Right lobe of liver (tissue), 6 donors: ENCODE results near the gene NSD1. TPM values are rescaled to one million over a fixed set of nuclear protein-coding genes. Genes with fewer than 3 reads are reported as not detected.

Experiments used
- ATAC-seq, 4 donors: fragments of 200-7000 bp; cut with Tn5 transposase; one replicate each; pipeline ENCODE4 v1.9.1; 2020; ENCODE audit warnings: mild to moderate bottlenecking in 4 of 4, moderate library complexity in 4 of 4
- DNase-seq, 3 donors: peaks; one replicate each; pipeline ENCODE4 v3.0.0-alpha.2; 2020
- H3K27ac ChIP-seq, 3 donors: fragments of 200-600 bp; one replicate each; pipeline ENCODE4 v1.8.0; 2022
- H3K27me3 ChIP-seq, 2 donors: fragments of 200-600 bp; one replicate each; pipeline ENCODE4 v1.8.0; 2022
- H3K36me3 ChIP-seq, 4 donors: fragments of 200-600 bp; sonication (generic) in 1 of 4; one replicate each; pipeline versions ENCODE4 v1.5.1 to v1.8.0; 2017 to 2022; ENCODE audit warnings: control low read depth in 1 of 4
- H3K4me1 ChIP-seq, 4 donors: fragments of 200-600 bp; sonication (generic) in 1 of 4; one replicate each; pipeline versions ENCODE4 v1.5.1 to v1.8.0; 2017 to 2022; ENCODE audit warnings: control low read depth in 1 of 4
- H3K4me3 ChIP-seq, 3 donors: fragments of 200-600 bp; one replicate each; pipeline ENCODE4 v1.8.0; 2022
- H3K9me3 ChIP-seq, 4 donors: fragments of 200-600 bp; sonication (generic) in 1 of 4; one replicate each; pipeline versions ENCODE4 v1.5.1 to v1.8.0; 2017 to 2022; ENCODE audit warnings: control low read depth in 1 of 4
- CTCF ChIP-seq, 4 donors: fragments of 200-600 bp in 3 of 4; fragments of 450-650 bp in 1 of 4; IDR thresholded peaks; one replicate each; pipeline versions ENCODE4 v1.5.1 to v1.8.0; 2016 to 2022; ENCODE audit warnings: antibody characterized with exemption in 4 of 4, mild to moderate bottlenecking in 2 of 4
- POLR2A ChIP-seq: fragments of 450-650 bp; IDR thresholded peaks from one replicate; pipeline ENCODE4 v1.6.1; 2017; ENCODE audit warnings: antibody characterized with exemption, mild to moderate bottlenecking
- WGBS: methylation state at CpG from one replicate; pipeline ENCODE4 v1.1.6; 2018; ENCODE audit warnings: low coverage, low lambda C conversion rate; ENCODE audit not compliant: insufficient coverage; ENCODE audit errors: missing lambda C conversion rate; 5-methylcytosine and 5-hydroxymethylcytosine counted together
- intact Hi-C, 2 donors: fragments of 100-400 bp; cut with DNase I; formaldehyde crosslinking; loops; one replicate each; pipeline versions ENCODE4 v1.11.2 to v1.14.1; 2022
- total RNA-seq, 6 experiments: library from RNA; depleted of rRNA in 2 of 6; stranded (reverse); fragments of >200 nt in 2 of 6; fragmentation: NEBNext Ultra II Directional in 3 of 6; extraction: Animal tissue kit (Norgen Biotek cat#: 25700) in 3 of 6; gene quantifications; one replicate each; pipeline versions ENCODE4 v1.1.0 to v1.2.4, GENCODE V29; 2016 to 2023
- donor health status: DM: no; HTN: yes; CAD: no.
- donor health status: DM: no; HTN: no; CAD: no.
- donor health status: DM: no; HTN: no; CAD: no.
- donor health status: DM: no; HTN: yes; CAD: no.
- donor health status: DM: no; HTN: yes; CAD: no.

NSD1 gene
- total RNA-seq, 6 experiments from 2014 or later, result 13.1 to 33.1 (median 23.6) TPM

DNA sequence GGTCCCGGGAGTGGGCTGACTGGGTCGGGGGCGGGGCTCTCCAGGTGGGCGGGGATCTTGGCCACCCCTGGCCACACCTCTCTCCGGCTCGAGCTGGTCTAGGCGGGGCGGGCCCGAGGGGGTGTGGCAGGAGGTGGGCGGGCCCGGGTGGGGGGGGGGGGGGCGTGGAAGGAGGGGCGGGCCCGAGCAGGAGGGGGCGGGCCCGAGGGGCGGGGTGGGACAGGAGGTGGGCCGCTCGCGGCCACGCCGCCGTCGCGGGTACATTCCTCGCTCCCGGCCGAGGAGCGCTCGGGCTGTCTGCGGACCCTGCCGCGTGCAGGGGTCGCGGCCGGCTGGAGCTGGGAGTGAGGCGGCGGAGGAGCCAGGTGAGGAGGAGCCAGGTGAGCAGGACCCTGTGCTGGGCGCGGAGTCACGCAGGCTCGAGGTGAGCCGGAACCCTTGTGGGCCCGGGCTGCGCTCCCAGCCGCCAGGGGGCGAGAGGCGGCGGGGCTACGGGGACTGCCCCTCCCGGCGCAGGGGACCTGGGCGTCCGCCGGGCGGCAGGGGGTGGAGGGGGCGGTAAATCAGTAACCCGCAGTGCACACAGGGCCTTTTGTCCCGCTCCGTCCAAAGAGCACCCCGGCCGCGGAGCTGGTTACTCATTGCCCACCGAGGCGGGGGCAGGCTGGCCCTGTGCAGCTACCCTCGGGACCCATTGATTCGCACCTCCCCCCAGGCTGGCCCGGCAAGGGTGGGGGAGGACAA, 46.7 kb upstream of the NSD1 start, which contains the start of gene FGFR4:
Gene FGFR4 (plus strand): TSS at position 262 of the 744 bp plus-strand sequence. CDS start 2,688 bp downstream, outside the sequence.
- Histone ChIP-seq H3K9me3 (no peaks in the 10 kb centered on the region), H3K27me3 (no peaks in the 10 kb centered on the region), H3K4me1 (peaks cover 0 to 27% (median 12%) of the 10 kb centered on the region in 4 donors), H3K36me3 (peaks cover 0 to 14% (median 5%) of the 10 kb centered on the region in 4 donors), H3K4me3 (peak within 1 kb of the TSS; percentile 60 to 75 (median 68)), H3K27ac (peak within 1 kb of the TSS; percentile 64 to 89 (median 78))
- ATAC-seq, result peak; percentile 86 to 93 (median 88)
- TF ChIP-seq POLR2A, result peak; percentile 71
- peak; percentile 90 to 99 (median 96) for TF ChIP-seq CTCF (IDR thresholded peaks at IDR 0.05)
- DNase-seq, result peak; percentile 93 to 97 (median 97)
- WGBS, result 0% methylated on average over 3 of the region's 68 CpGs
- intact Hi-C loops, result no loop called here

GRCh38 chr5:177087398-177088005, 46.1 kb upstream of the NSD1 start:
- peak overlapping the region; percentile 64 to 89 (median 78) for H3K27ac ChIP-seq
- H3K36me3 ChIP-seq, result peaks cover 0 to 18% (median 5%) of the 10 kb centered on the region in 4 donors
- ATAC-seq (peak; percentile 0 to 3 (median 2)), DNase-seq (no peak)
- H3K9me3 ChIP-seq, result no peaks in the 10 kb centered on the region
- H3K4me1 ChIP-seq, result peaks cover 0 to 27% (median 12%) of the 10 kb centered on the region in 4 donors
- H3K27me3 ChIP-seq, result no peaks in the 10 kb centered on the region
- H3K4me3 ChIP-seq, result peak overlapping the region; percentile 60 to 75 (median 68)
- WGBS, result 23% methylated on average over 8 of the region's 23 CpGs
- intact Hi-C loops, result no loop called here
- TF ChIP-seq CTCF (IDR thresholded peaks at IDR 0.05) (no peak), POLR2A (no peak)

DNA sequence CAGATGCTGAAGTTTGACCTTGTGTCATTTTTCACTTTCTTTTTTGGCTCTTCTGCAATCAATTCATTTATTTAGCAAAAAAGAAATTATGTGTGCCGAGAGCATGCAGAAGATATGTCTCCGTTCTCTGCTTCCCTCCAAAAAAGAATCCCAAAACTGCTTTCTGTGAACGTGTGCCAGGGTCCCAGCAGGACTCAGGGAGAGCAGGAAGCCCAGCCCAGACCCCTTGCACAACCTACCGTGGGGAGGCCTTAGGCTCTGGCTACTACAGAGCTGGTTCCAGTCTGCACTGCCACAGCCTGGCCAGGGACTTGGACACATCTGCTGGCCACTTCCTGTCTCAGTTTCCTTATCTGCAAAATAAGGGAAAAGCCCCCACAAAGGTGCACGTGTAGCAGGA, 44.4 kb upstream of the NSD1 start:
- H3K4me3 ChIP-seq, result peak overlapping the region in 1 of 3 donors; percentile 68
- intact Hi-C loops, result no loop called here
- ATAC-seq, result no peak
- no peaks in the 10 kb centered on the region for H3K9me3 ChIP-seq
- no peak for TF ChIP-seq CTCF (IDR thresholded peaks at IDR 0.05)
- TF ChIP-seq POLR2A, result no peak
- 11% methylated on average over 5 of the region's 5 CpGs for WGBS
- H3K36me3 ChIP-seq, result peaks cover 0 to 25% (median 6%) of the 10 kb centered on the region in 4 donors
- no peaks in the 10 kb centered on the region for H3K27me3 ChIP-seq
- H3K4me1 ChIP-seq, result peaks cover 0 to 37% (median 15%) of the 10 kb centered on the region in 4 donors
- DNase-seq, result no peak
- H3K27ac ChIP-seq, result peak overlapping the region in 2 of 3 donors; percentile 32 to 89

DNA sequence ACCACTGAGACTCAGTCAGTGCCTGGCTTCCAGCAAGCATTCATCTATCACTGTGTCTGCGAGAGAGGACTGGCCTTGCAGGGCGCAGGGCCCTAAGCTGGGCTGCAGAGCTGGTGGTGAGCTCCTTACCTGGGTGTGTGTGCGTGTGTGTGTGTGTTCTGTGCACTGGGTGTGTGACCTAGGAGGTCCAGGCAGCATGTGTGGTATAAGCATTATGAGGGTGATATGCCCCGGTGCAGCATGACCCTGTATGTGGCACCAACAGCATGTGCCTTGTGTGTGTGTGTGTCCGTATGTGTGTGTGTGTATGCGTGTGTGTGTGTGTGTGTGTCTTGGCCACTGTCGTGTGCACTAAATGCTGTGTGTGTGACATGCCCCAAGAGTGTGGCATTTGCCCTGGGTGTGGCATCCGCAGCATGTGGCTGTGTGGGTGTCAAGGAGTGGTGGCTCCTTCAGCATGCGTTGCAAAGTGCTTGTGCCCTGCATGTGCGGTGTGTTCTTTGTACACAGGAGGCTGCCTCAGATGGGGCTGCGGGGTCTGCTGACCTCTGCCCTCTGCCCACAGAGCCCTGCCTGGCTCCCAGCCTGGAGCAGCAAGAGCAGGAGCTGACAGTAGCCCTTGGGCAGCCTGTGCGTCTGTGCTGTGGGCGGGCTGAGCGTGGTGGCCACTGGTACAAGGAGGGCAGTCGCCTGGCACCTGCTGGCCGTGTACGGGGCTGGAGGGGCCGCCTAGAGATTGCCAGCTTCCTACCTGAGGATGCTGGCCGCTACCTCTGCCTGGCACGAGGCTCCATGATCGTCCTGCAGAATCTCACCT, 43.5 kb upstream of the NSD1 start:
- H3K4me3 ChIP-seq, result no peak overlapping the region
- H3K27ac ChIP-seq, result peak overlapping the region in 1 of 3 donors; percentile 89
- H3K36me3 ChIP-seq, result peaks cover 0 to 25% (median 6%) of the 10 kb centered on the region in 4 donors
- intact Hi-C loops, result no loop called here
- H3K4me1 ChIP-seq, result peaks cover 2 to 46% (median 21%) of the 10 kb centered on the region in 4 donors
- no peaks in the 10 kb centered on the region for H3K27me3 ChIP-seq
- no peaks in the 10 kb centered on the region for H3K9me3 ChIP-seq
- ATAC-seq (no peak), DNase-seq (no peak)
- TF ChIP-seq CTCF (IDR thresholded peaks at IDR 0.05) (no peak), POLR2A (no peak)
- 20% methylated on average over 1 of the region's 21 CpGs for WGBS
